IPS DF 4.7 (cell line): ENCODE results near the gene CHST14.

Experiments
- DNase-seq: peaks from one replicate; pipeline ENCODE4 v3.0.0-alpha.2; 2013; ENCODE audit warnings: low spot score; ENCODE audit errors: extremely low read depth

CHST14 gene

DNA sequence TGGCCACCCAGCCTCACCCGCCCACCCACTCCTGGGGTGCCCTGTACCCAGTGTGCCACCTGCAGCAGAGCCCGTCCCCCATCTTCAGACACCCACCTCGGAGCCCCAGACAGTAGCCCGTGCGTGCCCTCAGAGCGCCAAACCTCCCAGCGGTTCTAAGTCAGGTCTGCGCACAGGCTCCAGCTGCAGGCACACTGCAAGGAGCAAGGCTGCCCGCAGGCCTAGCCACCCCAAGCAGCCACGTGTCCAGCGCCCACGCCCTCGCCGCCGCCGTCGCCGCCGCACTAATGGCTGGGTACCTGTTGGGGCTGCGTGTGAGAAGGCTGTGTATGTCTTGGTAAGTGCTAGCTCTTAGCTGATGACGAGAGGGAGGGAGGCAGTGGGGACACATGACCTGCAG lies 8.8 kb upstream of the CHST14 start:
- no peak for DNase-seq

DNA sequence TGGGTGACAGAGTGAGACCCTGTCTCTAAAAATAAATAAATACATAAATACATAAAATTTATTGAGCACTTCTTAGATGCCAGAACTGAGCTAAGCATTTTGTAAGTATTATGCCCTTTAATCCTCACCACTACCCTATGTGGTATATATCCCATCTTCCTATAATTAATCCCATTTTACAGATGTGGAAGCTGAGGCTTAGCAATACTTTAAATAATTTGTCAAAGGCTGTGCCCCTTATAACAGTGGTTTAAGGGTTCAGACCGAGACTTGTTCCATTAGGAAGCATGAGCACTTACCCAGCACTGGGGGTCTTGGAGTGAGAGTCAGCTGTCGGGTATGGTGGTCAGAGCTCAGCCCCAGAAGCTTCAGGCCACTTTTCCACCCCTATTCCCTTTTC lies 7.5 kb upstream of the CHST14 start:
- no peak for DNase-seq

DNA sequence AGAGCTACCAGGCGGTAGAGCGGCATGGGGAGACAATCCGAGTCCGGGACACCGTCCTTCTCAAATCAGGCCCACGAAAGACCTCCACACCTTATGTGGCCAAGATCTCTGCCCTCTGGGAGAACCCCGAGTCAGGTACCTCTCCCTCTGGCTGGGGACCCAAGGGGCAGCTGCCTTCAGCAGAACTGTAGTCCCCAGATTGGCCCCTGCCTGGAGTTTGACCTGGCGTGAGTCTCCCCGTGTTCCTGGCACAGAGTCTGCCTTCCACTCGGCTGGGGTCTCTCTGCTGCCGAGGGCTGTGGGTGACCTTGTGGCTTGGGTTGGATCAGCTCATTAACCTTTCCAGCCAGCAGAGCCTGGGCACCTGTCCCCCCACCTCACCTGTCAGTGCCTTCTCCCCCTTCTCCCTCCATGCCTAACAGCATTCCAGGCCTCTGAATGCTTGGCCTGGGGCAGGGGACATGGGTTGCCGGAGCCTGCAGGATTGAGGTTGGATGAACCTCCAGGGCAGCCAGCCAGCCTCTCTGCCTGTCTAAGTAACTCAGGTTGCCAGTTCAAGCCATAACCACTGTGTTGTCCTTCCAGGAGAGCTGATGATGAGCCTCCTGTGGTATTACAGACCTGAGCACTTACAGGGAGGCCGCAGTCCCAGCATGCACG lies 6.8 kb upstream of the CHST14 start:
- no peak for DNase-seq

DNA sequence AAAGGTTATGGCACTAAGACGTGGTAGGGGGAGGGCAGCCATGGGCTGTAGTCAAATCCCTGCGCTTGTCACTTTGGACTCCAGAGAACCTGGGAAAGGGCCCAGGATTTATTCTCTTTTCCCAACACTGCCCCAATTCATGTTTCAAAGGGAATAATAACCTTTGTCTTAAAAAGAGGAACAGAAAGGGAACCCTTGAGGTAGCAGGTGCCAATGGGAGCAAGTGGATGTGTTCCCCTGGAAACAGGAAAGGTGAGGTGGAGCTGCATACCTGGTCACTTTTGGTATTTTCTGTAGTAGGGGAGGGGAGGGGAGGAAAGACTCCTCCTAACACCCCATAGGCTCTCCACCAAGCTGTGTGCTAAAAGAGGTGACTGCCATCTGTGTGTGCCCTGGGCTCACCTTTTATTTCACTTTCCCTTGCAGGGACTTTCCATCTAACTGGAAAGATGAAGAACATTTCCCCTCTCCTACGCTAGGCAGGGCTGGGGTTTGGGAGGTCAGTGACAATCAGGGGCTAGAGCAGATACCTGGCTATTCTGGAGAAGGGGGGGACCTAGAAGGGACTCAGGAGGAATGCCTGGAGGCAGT lies 6.1 kb upstream of the CHST14 start:
- DNase-seq: no peak

DNA sequence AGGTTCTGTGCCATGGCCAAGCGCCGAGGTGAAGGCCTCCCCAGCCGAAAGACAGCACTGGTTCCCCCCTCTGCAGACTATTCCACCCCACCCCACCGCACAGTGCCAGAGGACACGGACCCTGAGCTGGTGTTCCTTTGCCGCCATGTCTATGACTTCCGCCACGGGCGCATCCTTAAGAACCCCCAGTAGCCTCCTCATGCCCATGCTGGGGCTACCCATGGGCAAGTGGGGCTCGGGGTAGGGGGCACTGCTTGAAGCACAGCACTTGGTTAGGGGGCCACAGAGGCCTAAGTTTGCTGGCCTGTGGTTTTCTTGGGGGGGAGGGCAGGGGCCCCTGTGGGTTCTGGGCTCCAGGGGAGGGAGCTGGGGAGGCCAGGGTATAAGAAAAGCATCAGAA lies 4.8 kb upstream of the CHST14 start:
- no peak for DNase-seq

DNA sequence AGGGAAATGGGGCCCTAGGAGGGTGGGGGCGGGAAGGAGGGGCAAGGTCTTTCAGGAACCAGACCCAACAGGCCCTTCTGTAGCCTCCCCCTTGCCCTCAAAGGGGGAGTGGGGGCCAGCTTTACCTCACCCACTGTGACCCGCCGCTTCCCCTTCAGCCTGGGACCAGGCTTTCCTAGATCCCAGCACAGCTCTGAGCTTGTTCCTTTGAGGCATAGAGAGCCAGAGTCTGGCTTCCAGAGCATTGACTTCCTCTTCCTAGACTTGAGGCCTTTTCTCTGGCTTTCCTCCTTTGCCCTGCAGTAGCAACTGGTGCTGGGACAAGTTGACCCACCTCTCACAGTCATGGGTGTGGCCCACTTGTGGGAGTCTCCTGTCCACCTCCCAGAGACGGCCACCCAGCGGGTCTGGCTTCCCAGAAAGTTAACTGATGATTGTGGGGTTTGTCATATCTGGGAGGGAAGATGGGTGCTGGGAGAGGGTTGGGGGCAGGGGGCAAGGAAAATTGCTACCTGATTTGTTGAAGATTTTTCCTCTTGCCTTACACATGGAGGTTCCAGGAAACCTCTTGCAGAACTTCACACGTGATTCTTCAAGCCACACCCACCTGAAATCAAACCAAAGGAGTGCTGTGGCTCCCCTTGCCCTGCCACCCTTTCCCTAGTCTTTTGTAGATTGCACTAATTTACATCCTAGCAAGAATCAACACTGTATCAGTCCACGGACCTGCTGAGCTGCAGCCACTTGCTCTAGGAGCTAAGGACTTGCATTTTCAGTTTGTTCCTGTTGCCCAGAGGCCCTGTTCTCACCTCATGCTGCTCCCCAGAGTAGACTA lies 4.1 kb upstream of the CHST14 start:
- DNase-seq: no peak

DNA sequence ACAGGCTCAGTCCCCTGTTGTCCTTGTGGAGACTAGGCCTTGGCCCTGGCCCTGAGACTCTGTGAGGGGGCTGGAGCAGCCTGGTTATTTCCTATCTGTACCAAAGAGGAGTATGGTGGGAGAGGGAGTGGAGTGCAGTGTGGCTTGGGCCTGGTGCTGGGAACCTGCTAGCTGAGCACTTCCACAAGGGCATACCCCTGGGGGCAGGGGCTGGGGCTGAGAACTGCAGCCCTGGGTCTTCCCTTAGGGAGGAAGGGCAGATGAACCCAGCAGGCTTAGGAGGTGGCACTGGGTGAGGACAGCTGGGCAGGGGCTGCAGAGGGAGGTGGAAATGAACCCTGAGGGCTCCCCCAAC lies 3.5 kb upstream of the CHST14 start:
- no peak for DNase-seq

DNA sequence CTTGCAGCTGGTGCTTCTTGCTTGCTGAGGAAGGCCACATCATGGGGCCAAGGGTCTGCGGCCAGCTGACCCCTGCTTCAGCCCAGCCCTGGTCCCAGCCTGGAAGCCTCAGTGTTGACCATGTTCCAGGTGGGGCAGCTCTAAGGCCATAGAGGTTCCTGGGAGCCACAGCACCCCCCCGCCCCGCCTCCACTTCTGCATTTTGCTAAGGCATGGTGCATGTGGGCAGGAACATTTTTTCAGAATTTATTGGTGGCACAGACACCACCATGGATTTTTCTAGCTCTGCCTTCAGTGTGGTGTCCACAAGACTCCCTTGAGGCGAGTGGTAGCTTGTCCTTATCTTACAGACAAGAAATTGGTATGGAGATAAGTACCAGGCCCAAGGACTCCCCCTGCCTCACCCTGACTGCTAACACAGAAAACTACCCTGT lies 1.9 kb upstream of the CHST14 start:
- no peak for DNase-seq

DNA sequence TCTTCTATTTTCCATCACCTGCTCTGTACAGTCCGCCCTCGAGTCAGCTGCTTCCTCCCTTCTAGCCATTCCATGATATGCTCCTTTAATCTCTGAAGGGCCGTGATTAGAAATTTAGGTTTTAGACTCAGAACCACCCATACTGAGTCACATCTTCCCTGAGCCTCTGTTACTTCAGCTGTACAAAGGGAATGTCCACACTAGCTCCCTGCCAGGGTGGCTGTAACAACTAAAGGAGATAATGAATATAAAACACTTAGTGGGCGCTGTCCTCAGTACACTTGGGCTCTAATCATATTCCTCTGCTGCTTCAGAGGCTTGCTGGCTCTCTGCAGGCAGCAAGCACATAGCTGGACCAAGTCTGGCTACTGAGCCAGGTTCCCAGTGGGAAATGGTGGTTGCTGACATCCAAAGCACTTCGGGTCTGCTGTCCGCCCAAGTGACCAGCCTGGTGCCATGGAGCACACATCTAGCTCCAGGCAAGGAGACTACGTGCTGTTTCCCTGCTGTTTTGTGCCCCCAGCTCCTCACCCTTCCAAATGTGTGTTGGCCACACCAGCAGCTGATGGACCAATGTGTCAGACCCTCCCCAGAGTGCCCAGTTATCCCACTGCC lies 901 bp upstream of the CHST14 start:
- no peak for DNase-seq

DNA sequence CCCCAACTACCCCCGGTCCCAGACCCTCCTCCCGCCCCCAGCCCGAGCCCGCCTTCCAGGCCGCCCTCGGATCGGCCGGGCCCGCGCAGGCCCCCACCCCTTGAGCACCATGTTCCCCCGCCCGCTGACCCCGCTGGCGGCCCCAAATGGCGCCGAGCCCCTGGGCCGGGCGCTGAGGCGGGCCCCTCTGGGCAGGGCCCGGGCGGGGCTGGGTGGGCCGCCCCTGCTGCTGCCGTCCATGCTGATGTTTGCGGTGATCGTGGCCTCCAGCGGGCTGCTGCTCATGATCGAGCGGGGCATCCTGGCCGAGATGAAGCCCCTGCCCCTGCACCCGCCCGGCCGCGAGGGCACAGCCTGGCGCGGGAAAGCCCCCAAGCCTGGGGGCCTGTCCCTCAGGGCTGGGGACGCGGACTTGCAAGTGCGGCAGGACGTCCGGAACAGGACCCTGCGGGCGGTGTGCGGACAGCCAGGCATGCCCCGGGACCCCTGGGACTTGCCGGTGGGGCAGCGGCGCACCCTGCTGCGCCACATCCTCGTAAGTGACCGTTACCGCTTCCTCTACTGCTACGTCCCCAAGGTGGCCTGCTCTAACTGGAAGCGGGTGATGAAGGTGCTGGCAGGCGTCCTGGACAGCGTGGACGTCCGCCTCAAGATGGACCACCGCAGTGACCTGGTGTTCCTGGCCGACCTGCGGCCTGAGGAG lies 472 bp downstream of the CHST14 start:
- no peak for DNase-seq

DNA sequence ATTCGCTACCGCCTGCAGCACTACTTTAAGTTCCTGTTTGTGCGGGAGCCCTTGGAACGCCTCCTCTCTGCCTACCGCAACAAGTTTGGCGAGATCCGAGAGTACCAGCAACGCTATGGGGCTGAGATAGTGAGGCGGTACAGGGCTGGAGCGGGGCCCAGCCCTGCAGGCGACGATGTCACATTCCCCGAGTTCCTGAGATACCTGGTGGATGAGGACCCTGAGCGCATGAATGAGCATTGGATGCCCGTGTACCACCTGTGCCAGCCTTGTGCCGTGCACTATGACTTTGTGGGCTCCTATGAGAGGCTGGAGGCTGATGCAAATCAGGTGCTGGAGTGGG lies 995 bp downstream of the CHST14 start:
- DNase-seq: no peak

DNA sequence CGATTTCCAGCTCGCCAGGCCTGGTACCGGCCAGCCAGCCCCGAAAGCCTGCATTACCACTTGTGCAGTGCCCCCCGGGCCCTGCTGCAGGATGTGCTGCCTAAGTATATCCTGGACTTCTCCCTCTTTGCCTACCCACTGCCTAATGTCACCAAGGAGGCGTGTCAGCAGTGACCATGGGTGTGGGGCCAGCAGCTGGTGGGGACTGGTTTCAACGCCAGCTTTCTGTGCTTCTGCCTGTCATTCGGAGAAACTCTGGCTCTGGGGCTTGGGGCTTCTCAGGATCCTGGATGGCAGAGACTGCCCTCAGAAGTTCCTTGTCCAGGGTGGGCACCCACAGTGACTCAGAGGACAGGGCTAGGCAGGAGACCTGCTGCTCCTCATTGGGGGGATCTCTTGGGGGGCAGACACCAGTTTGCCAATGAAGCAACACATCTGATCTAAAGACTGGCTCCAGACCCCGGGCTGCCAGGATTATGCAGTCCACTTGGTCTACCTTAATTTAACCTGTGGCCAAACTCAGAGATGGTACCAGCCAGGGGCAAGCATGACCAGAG lies 1.5 kb downstream of the CHST14 start:
- DNase-seq: no peak

DNA sequence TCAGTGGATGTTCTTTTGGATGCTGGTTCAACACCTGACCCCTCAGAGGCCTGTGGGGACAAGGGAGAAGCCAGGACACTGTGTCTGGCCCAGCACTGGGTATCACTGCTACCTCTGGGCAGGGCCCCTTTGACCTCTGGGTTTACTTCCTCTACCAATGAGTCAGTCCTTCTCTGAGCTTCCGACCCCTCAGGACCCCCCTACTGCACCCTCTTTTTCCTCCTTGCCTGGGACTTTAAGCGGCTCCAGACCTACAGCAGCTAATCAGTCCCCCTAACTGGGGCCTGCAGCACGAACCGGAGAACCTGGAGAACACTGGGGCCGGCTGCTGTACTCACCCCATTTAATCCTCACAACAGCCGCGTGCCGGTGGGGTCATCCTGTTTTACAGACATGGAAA lies 3.8 kb downstream of the CHST14 start:
- DNase-seq: no peak

DNA sequence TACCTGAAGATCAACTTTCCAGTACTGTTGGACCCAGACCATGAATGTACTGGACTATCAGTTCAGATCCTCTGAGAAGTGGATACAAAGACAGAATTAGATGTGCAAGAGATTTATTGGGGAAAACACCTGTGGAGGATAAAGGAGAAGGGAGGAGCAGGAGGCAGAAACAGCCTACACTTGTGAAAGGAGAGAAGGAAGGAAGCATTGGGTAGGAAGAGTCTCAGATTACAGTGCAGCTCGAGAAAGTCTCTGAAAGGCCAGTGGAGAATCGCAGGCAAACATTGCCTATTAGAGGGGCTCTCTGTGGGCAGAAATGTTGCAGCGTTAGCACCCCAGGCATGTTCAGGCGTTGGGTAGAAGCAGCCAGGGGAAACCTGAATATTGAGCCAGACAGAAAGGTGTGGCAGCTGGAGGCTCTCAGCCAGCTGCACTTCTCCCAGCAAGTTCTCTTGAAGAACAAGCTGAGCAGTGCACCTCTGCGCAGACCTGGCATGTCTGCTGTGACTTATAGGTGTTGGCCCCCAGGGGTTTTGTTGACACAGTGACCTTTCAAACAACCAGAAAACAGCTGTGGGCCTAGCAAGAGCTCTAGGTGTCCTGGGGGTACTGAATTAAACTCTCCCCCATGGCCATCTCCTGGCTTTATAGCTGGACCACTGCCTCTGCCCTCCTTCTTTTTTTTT lies 7.0 kb downstream of the CHST14 start:
- no peak for DNase-seq

DNA sequence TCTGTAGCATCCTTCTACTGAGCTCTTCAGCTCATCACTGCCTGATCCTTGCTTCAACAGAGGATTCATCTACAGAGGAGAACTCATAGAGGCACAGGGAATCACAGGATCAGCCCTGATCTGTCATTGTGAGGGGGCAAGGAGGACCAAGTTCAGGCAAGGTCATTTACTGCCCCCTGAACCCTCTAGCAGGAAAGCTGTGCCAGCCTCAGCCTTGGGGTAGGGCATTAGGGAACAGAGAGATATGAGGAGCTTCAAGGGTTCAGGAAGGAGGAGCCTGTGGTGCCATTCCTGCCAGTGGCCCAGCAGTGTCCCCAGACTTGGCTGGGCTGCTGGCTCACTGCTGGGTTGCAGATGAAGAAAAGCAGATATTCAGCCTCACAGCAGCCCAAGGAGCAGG lies 8.2 kb downstream of the CHST14 start:
- DNase-seq: no peak

DNA sequence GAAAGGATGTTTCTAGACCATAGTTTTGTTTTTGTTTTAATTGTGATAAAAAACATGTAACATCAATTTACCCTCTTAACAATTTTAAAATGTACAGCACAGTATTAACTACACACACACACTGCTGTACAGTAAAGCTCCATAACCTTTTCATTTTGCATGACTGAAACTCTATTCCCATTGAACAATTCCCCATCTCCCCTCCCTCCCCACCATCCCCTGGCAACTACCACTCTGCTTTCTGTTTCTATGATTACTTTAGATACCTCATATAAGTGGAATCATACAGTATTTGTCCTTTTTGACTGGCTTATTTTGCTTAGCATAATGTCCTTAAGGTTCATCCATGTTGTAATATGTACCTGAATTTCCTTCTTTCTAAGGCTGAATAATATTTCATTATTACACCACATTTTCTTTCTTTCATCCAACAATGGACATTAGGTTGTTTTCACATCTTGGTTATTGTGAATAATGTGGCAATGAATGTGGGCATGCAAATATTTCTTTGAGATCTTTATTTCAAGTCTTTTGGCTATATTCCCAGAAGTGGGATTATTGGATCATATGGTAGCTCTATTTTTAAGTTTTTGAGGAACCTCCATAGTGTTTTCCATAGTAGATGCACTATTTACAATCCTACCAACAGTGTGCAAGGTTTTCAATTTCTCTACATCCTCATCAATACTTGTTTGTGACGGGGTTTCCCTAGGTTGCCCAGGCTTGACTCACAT lies 10.7 kb downstream of the CHST14 start:
- DNase-seq: no peak

DNA sequence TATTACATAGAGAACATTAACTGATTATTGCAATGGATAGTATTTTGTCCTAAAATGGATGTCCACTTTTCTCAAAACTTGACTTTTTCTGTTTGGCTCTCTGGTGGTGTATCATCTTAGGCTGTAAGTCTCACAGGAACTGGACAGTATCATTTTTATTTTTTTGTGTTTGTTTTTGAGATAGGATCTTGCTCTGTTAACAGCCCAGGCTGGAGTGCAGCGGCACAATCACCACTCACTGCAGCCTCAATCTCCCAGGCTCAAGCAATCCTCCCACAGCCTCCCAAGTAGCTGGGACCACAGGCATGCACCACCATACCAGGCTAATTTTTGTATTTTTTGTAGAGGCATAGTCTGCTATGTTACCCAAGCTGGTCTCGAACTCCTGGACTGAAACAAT lies 13.1 kb downstream of the CHST14 start:
- DNase-seq: no peak

DNA sequence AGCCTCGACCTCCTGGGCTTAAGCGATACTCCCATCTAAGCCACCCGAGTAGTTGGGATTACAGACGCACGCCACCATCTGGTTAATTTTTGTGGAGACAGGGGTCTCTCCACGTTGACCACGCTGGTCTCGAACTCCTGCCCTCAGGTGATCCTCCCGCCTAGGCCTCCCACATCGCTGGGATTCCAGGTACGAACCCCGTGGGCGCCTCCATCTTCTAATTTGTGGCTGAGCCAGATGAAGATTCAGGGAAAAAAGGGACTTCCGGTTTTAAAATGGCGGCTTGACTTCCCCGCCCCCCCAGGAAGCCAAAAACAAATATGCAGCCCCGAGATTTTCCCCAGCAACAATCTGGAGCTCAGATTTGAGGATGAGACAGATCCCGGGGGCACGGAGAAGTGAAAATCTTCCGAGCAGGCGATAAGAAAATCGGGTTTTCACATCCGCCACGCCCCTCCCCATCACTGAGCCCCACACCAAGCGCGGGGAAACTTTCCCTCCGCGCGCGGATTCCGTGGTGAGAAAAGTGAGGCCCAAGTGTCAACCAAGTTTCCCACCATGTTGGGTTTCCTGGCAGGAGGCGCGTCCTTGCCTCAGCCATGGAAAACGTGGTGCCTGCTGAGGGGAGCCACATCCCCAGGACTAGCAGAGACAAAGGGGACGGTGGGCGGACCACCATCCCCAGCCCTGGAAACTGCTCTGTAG lies 15.4 kb downstream of the CHST14 start:
- no peak for DNase-seq

DNA sequence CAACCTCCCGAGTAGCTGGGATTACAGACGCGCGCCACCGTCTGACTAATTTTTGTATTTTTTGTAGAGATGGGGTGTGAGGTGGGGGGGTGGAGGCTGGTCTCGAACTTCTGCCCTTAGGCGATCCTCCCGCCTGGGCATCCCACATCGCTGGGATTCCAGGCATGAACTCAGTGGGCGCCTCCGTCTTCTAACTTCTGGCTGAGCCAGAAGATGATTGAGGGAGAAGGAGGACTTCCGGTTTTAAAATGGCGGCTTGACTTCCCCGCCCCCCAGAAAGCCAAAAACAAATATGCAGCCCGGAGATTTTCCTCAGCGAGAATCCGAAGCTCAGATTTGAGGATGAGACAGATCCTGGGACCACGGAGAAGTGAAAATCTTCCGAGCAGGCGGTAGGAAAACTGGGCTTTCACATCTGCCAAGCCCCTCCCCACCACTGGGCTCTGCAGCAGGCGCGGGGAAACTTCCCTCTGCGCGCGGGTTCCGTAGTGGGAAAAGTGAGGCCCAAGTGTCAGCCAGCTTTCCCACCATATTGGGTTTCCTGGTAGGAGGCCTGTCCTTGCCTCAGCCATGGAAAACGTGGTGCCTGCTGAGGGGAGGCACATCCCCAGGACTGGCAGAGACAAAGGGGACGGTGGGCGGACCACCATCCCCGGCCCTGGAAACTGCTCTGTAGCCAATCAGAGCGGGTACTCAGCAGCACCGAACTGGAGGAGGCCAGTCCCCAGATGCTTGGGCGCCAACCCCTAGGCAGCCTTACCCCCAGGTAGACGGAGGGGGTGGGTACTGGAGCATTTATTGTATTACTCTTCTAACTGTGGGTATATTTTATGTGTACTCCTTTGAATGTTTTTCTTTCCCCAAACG lies 17.3 kb downstream of the CHST14 start:
- no peak for DNase-seq
